Bronchus fibroblast of lung (primary cell): ENCODE measurements around the gene TMEM255B. TPM values are rescaled to one million over a fixed set of nuclear protein-coding genes. Genes with fewer than 3 reads are reported as not detected.

Experiments used
- total RNA-seq: library from RNA; depleted of rRNA; stranded (reverse); fragments of >200 nt; gene quantifications from 2 replicates; pipeline ENCODE4 v1.2.3, GENCODE V29; 2015

TMEM255B gene
- 1.3 and 2.1 TPM in 2 replicates for total RNA-seq

GRCh38 chr13:113758651-113759524 is at the start of gene TMEM255B:
Gene TMEM255B (plus strand): TSS chr13:113759226. CDS start chr13:113759270, 44 bp downstream.

DNA sequence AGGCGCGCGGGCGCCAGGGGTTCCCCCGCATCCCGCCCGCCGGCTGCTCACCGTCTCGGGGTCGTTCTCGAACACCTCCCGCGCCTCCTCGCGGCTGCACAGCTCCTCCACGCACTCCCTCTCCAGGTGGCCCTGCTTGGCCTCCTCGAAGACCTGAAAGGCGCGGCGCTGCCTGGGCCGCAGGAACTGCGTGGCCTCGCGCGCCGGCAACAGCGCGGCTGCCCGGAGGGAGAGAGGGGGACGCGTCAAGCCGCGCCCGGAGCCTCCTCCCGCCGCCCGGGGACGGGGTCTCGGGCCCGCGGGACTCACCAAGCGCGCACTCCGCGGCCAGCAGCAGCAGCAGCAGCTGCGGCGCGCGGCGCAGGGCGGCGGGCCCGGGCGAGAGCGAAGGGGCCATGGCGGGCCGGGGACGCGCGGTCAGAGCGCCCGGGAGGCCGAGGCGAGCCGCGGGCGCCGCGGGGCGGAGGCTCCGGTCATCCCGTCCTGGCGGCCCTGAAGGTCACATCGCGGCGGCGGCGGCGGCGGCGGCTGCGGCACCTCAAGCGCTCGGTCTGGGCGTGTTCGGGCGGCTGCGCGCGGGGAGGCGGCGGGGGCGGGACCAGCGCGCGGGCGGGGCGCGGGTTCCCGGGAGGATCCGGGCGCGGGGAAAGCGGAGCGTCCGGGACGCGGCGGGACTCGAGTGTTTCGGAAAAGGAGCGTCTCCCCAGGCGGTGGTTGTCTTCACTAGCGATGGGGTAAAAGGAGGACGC is 104.7 kb downstream of the TMEM255B start, which contains the start of gene GAS6:
GAS6 (minus strand) TSS at position 553 of the 749 bp plus-strand sequence; CDS start at position 397, 156 bp downstream.

Other genes starting within 250 kb of the TMEM255B start
- 72.8 and 96.7 TPM in 2 replicates for gene TFDP1, start 174.5 kb upstream of the TMEM255B start, total RNA-seq
- gene ATP4B, start 101.0 kb upstream of the TMEM255B start, total RNA-seq, result not detected in 2 replicates
- gene GRK1, start 92.0 kb upstream of the TMEM255B start, total RNA-seq, result not detected in 2 replicates
- 286 and 296 TPM in 2 replicates for gene GAS6, start 104.8 kb downstream of the TMEM255B start, total RNA-seq
- gene C13orf46, start 214.8 kb downstream of the TMEM255B start, total RNA-seq, result not detected in 2 replicates